ENCODE results near the gene IL17RE. TPM values are rescaled to one million over a fixed set of nuclear protein-coding genes. Genes with fewer than 3 reads are reported as not detected.

Gene IL17RE
- total and polyA plus RNA-seq, 2 of the 13 experiments (the other 11 are each of a cell fraction or from before 2014, with no cell fraction given), result 14.5 to 24.1 TPM

- no peak for TF ChIP-seq ELF4 (CRISPR knock-in tag; IDR thresholded peaks at IDR 0.05; ENCODE audit: borderline replicate concordance)
- peak; percentile 50 for TF ChIP-seq ZNF17 (CRISPR knock-in tag; IDR thresholded peaks at IDR 0.05)
- TF ChIP-seq, protein P1, sequence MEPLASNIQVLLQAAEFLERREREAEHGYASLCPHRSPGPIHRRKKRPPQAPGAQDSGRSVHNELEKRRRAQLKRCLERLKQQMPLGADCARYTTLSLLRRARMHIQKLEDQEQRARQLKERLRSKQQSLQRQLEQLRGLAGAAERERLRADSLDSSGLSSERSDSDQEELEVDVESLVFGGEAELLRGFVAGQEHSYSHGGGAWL (CRISPR knock-in tag; IDR thresholded peaks at IDR 0.05), result no peak
- TF ChIP-seq, protein P2, sequence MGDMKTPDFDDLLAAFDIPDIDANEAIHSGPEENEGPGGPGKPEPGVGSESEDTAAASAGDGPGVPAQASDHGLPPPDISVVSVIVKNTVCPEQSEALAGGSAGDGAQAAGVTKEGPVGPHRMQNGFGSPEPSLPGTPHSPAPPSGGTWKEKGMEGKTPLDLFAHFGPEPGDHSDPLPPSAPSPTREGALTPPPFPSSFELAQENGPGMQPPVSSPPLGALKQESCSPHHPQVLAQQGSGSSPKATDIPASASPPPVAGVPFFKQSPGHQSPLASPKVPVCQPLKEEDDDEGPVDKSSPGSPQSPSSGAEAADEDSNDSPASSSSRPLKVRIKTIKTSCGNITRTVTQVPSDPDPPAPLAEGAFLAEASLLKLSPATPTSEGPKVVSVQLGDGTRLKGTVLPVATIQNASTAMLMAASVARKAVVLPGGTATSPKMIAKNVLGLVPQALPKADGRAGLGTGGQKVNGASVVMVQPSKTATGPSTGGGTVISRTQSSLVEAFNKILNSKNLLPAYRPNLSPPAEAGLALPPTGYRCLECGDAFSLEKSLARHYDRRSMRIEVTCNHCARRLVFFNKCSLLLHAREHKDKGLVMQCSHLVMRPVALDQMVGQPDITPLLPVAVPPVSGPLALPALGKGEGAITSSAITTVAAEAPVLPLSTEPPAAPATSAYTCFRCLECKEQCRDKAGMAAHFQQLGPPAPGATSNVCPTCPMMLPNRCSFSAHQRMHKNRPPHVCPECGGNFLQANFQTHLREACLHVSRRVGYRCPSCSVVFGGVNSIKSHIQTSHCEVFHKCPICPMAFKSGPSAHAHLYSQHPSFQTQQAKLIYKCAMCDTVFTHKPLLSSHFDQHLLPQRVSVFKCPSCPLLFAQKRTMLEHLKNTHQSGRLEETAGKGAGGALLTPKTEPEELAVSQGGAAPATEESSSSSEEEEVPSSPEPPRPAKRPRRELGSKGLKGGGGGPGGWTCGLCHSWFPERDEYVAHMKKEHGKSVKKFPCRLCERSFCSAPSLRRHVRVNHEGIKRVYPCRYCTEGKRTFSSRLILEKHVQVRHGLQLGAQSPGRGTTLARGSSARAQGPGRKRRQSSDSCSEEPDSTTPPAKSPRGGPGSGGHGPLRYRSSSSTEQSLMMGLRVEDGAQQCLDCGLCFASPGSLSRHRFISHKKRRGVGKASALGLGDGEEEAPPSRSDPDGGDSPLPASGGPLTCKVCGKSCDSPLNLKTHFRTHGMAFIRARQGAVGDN (CRISPR knock-in tag; IDR thresholded peaks at IDR 0.05), result no peak
- no peak for TF ChIP-seq ZFP1 (CRISPR knock-in tag; IDR thresholded peaks at IDR 0.05)
- no peak for TF ChIP-seq ZNF34 (CRISPR knock-in tag; IDR thresholded peaks at IDR 0.05; ENCODE audit: borderline replicate concordance)
- no peak for TF ChIP-seq PRDM10 (CRISPR knock-in tag; IDR thresholded peaks at IDR 0.05; ENCODE audit: low read depth)
- TF ChIP-seq ZNF282 (IDR thresholded peaks at IDR 0.05; ENCODE audit: partially characterized antibody), result no peak
- no peak for TF ChIP-seq RBM39 (IDR thresholded peaks at IDR 0.05; ENCODE audit: low read depth, low read length, poor library complexity, severe bottlenecking)
- no peak for TF ChIP-seq SP140L (CRISPR knock-in tag; IDR thresholded peaks at IDR 0.05; ENCODE audit: borderline replicate concordance)
- TF ChIP-seq NFE2L1 (CRISPR knock-in tag; IDR thresholded peaks at IDR 0.05; ENCODE audit: borderline replicate concordance), result no peak
- TF ChIP-seq ZNF749 (CRISPR knock-in tag; IDR thresholded peaks at IDR 0.05; ENCODE audit: borderline replicate concordance), result no peak
- TF ChIP-seq HHEX (CRISPR knock-in tag; IDR thresholded peaks at IDR 0.05), result no peak
- no peak; the same call in 1 of the 2 replicates for TF ChIP-seq TMF1 (CRISPR knock-in tag; IDR thresholded peaks at IDR 0.05; ENCODE audit: low read depth)
- no peak for TF ChIP-seq ADNP (CRISPR knock-in tag; IDR thresholded peaks at IDR 0.05)
- no peak for TF ChIP-seq ZNF614 (CRISPR knock-in tag; IDR thresholded peaks at IDR 0.05; ENCODE audit: borderline replicate concordance)
- TF ChIP-seq ZNF430 (CRISPR knock-in tag; IDR thresholded peaks at IDR 0.05), result no peak
- no peak for TF ChIP-seq ZNF724P (CRISPR knock-in tag; IDR thresholded peaks at IDR 0.05; ENCODE audit: borderline replicate concordance)
Measured at GRCh38 chr3:9914559-9915253, 12.1 kb downstream of the IL17RE start (continued).

Measured in HepG2 (cell line).